Retina (tissue), 1 donor: ENCODE measurements around the gene SNX19.

Experiments used
- DNase-seq: peaks from one replicate; pipeline ENCODE4 v3.0.0-alpha.2; 2016

Gene SNX19

DNA sequence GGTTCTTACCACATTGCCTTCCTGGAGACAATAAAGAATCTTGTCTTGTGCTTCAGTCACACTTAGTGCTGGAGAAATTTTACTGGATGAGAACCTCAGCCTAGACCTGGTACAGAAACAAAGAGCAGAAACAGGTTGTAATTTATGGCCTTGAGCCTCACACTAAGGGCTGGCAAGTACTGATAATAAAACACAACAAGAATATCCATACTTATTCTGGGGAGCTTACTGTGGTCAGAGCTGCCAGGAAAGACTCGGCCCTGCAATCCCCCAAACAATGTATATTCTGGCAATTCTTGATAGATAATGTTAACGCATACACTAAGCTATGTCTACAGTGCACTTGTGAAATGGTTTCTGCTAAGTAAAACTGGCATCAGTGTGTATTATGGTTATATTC lies 9.7 kb downstream of the SNX19 start:
- DNase-seq = no peak

DNA sequence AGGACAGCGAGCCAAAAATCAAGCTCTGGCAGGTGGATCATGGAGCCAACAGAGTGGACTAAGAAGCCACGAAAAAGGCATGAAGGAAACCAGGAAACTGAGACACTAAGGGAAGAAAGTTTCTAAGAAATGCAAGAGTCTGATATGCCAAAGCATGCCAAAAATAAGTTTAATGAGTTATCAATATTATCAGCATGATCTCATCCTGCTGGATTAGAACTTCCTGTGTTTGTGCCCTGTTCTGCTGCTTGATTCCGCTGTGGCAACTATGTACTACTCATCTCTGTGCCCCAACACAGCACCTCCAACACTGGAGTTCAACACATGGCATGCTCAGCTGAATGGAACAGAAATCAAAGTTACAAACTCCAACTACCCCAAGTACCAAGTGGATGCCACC lies 10.8 kb downstream of the SNX19 start:
- no peak for DNase-seq

DNA sequence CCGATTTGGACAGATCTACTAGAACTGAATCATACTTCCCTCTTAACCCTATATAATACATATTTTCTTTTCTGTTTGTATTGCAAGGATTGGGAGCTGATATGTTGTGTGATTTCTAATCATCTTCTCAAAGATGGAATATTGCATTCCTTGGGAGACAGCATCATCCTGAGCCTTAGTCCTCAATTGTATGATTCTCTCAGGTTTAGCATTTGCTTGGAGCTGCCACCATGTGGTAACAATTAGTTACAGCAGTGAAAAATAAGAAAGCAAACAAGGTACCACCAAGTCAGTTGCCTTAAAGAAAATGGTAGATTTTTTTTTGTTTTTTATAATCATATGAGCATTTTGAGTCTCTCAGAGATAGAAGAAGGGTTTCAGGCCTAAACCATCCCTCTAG lies 11.9 kb downstream of the SNX19 start:
- DNase-seq = no peak

GRCh38 chr11:130902380-130902779 lies 13.9 kb downstream of the SNX19 start:
- no peak for DNase-seq

GRCh38 chr11:130899106-130899505 lies 17.2 kb downstream of the SNX19 start:
- DNase-seq = no peak

GRCh38 chr11:130897262-130898182 lies 18.8 kb downstream of the SNX19 start:
- no peak for DNase-seq

DNA sequence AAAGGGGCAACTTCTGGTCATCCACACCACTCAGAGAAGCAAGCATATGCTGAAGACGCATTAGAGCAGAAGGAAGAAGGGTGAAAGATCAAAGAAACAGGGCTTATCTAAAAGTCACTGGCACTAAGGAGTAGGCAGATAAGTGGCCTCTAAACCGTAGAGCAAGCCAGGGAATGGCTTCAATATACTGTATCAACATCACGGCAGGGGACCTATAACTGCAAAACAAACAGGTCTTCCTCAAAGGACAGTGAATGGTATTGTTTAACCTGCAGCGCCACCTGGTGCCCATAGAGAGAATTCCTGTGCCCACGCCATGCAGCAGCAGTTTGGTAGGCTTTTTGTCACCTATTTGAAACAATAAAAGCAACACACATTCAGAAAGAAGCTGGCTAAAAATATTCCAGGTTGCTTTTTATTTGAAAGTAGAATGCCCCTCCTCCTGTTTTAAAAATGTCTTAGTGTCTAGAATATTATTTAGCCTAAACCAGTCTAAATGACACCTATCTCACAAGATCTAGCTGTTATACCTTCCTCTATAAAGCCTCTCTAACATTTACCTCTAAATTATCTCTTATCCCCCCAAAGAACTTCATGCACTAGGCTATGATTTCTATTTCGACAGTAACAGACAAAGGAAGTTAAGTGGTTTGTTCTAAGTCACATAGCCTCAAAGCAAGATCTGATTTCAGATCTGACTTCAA lies 21.8 kb downstream of the SNX19 start:
- DNase-seq = peak; percentile 79

GRCh38 chr11:130892861-130893260 lies 23.4 kb downstream of the SNX19 start:
- DNase-seq = peak; percentile 57

DNA sequence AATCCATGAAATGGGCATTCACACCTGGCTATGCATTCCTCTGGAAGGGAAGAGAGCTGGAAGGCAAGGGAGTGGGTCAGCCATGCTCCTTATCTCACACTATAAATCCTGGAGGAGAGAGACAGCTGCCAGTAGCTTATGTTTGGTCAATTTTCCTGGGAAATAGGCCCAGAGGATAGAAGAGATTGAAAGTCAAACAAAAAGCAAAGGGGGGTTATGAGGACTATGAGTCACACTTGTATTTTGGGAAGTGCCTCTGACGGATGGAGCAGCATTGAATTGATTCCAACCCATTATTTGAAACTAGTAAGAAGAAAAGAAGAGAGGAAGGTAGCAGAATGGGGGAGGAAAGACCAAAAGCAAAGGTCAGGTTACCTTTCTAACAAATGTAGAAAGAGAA lies 25.0 kb downstream of the SNX19 start:
- no peak for DNase-seq

DNA sequence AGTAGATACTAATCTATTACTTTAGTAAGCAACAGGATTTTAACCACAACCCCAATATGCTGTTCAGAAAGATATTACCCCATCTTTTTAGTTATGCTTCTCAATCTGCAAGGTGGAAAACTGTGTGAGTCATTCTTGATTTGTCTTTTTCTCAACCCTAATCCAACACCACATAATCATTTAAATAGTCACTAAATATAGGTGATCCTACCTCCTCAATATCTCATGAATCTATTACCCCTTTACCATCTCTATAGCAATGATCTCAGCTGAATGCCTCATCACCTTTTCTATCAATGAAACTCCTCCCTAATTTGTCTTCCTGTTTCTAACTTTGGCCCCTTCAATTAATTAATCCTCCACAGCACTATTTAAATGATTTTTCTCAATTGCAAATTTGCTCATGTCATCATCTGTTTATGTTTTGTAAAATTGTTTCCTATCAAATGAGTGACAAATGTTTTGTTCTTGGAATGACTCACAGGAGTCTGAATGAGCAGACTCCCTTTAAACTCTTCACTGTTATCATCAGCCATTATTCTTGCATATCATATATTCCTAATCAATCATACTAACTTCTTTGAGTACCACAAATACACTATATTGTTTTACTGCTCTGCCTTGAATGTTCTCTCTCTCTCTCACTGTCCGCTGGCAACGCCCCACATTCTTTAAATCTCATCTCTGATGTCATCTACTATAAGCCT lies 26.1 kb downstream of the SNX19 start:
- DNase-seq = no peak

GRCh38 chr11:130888790-130889189 lies 27.5 kb downstream of the SNX19 start:
- DNase-seq = no peak

- DNase-seq = no peak
These were observed 29.6 kb downstream of the SNX19 start for GRCh38 chr11:130886704-130887103.

- no peak for DNase-seq
These were observed 34.1 kb downstream of the SNX19 start for GRCh38 chr11:130882138-130882551.

- no peak for DNase-seq
These were observed 34.7 kb downstream of the SNX19 start for GRCh38 chr11:130881475-130882137.

DNA sequence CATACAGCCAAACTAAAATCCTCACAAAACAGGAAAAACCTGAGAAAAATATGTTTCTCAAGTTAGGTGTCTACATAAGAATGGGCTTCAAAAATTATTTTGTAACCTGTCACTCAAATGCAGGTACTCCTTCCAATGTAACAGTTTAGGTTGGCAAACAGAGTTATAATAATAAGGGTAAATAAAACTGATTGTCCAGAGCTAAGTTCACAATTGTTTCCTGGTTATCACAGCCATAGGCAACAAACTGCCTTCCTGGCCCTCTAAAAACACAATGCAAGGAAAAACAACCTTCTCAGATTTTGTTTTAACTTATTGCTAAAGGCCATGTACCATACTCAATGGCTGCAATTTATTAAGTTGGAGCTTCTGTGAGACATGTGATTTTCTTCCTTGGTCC lies 36.4 kb downstream of the SNX19 start:
- no peak for DNase-seq

DNA sequence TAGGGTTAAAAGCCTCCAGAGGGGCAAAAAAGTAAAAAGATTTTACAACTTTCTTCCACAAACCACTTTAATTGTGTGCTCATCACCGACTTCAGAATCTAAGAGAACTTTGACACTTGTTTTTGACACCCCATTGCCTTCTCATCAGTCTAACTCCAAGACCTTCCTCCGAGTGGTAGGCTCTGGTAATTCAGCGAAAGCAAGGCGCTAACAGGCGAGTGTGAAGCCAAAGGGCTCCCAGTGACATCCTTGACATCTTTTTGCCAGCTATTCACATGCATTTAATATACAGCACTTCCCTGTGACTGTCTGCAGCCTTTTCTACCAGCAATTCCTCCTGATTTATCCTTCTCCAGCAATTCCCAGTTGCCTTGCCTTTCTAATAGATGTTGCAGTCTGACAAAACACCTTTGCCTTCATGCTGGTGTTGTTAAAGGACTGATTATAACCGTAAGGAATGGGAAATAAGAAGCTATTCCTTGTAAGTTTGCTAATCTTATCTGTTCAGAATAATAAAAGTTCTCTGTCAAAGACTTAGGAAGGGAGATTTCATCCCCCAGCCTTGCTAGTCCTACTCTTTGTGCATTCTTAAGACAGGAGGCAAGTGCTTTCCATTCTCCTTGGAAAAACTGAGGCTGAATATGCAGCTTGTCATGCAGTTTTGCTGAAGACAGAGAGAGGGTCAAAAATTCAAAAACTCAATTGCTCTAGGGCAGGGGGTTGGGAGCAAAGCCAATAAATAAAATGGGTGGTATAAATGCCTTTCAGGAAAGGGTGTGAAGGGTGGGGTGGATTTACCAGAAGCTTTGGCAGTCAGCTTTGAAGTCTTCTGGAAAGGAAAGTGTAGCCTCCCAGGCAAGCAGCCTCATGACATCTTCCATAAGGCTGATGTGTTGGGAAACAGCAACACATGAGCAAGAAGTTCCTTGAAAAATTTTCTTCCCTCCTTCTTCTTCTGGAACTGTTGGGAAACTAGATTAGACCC lies 39.1 kb downstream of the SNX19 start:
- DNase-seq = no peak

DNA sequence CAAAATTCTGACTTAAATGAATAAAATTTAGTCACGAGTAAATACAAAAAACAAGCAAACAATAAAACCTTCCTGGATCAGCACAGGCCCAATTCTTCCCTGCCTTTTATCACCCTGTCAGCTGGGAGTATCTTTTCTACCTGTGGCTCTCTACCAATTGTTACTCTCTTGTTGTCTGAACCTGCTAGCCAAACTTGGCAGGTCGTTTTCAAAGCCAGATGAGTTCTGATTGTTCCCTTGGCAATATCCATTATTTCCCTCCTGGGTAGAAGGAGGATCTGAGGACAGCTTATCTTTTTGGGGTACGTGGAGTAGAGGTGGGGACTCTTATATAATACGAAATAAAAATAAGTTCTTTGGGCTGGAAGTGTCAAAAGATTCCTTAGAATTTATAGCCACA lies 40.2 kb downstream of the SNX19 start:
- no peak for DNase-seq

- DNase-seq = no peak
These were observed 41.2 kb downstream of the SNX19 start for GRCh38 chr11:130874955-130875531.

GRCh38 chr11:130874396-130874795 lies 41.9 kb downstream of the SNX19 start:
- no peak for DNase-seq

- DNase-seq = no peak
These were observed 42.5 kb downstream of the SNX19 start for GRCh38 chr11:130873761-130874160.

- no peak for DNase-seq
These were observed 43.3 kb downstream of the SNX19 start for GRCh38 chr11:130872981-130873380.
